SK-N-SH treated with all-trans-retinoic acid at 6 μM for 48 hours (cell line): Measurements from ENCODE around the gene TRPM5.

Experiments
- ATAC-seq: fragments of 200-7000 bp; cut with Tn5 transposase; 3 replicates; pipeline ENCODE4 v1.9.1; 2020; ENCODE audit warnings: mild to moderate bottlenecking, moderate library complexity
- ARNTL ChIP-seq: fragments of 450-650 bp; formaldehyde crosslinking; IDR thresholded peaks from 2 replicates; pipeline ENCODE4 v1.5.0; 2020; ENCODE audit warnings: low read depth, mild to moderate bottlenecking, moderate library complexity, borderline replicate concordance
- CSDC2 ChIP-seq: fragments of 250-450 bp; sonication (Bioruptor Pico); IDR thresholded peaks from 2 replicates; pipeline ENCODE4 v1.5.0; 2020; ENCODE audit warnings: mild to moderate bottlenecking, moderate library complexity
- CSRNP3 ChIP-seq: fragments of 250-450 bp; sonication (Bioruptor Pico); IDR thresholded peaks from 2 replicates; pipeline ENCODE4 v1.5.1; 2021; ENCODE audit warnings: mild to moderate bottlenecking, moderate library complexity
- GLIS3 ChIP-seq: fragments of 250-450 bp; sonication (Bioruptor Pico); IDR thresholded peaks from 2 replicates; pipeline ENCODE4 v1.5.0; 2020; ENCODE audit warnings: mild to moderate bottlenecking, moderate library complexity
- ISL1 ChIP-seq: fragments of 250-450 bp; sonication (Bioruptor Pico); IDR thresholded peaks from 2 replicates; pipeline ENCODE4 v2.1.2; 2022; ENCODE audit warnings: mild to moderate bottlenecking, moderate library complexity
- PATZ1 ChIP-seq: fragments of 250-450 bp; sonication (Bioruptor Pico); IDR thresholded peaks from 2 replicates; pipeline ENCODE4 v1.8.0; 2020; ENCODE audit warnings: mild to moderate bottlenecking, moderate library complexity, borderline replicate concordance
- RARB ChIP-seq: fragments of 250-450 bp; sonication (Bioruptor Pico); IDR thresholded peaks from 2 replicates; pipeline ENCODE4 v1.8.0; 2021; ENCODE audit warnings: mild to moderate bottlenecking, moderate library complexity
- TCF4 ChIP-seq: fragments of 250-450 bp; sonication (Bioruptor Pico); IDR thresholded peaks from 2 replicates; pipeline ENCODE4 v1.8.0; 2021; ENCODE audit warnings: mild to moderate bottlenecking, moderate library complexity, borderline replicate concordance
- TSHZ2 ChIP-seq: fragments of 250-450 bp; sonication (Bioruptor Pico); IDR thresholded peaks from 2 replicates; pipeline ENCODE4 v1.5.0; 2020; ENCODE audit warnings: mild to moderate bottlenecking, moderate library complexity
- ZFP3 ChIP-seq: fragments of 250-450 bp; sonication (Bioruptor Pico); IDR thresholded peaks from 2 replicates; pipeline ENCODE4 v1.5.0; 2020; ENCODE audit warnings: mild to moderate bottlenecking, moderate library complexity
- ZNF565 ChIP-seq: fragments of 450-650 bp; formaldehyde crosslinking; conservative IDR thresholded peaks from 2 replicates; pipeline ENCODE4 v1.5.0; 2020; ENCODE audit warnings: low read depth, mild to moderate bottlenecking, moderate library complexity
- ZNF70 ChIP-seq: fragments of 450-650 bp; formaldehyde crosslinking; IDR thresholded peaks from 2 replicates; pipeline ENCODE4 v1.5.0; 2020; ENCODE audit warnings: mild to moderate bottlenecking, moderate library complexity
- ZNF8 ChIP-seq: fragments of 450-650 bp; formaldehyde crosslinking; IDR thresholded peaks from 2 replicates; pipeline ENCODE4 v1.5.0; 2020; ENCODE audit warnings: mild to moderate bottlenecking, moderate library complexity
- TF ChIP-seq, protein P1 (sequence below): fragments of 250-450 bp; sonication (Bioruptor Pico); IDR thresholded peaks from 2 replicates; pipeline ENCODE4 v1.5.1; 2020; ENCODE audit warnings: low read depth, mild to moderate bottlenecking, moderate library complexity
- TF ChIP-seq, protein P2 (sequence below): fragments of 250-450 bp; sonication (Bioruptor Pico); IDR thresholded peaks from 2 replicates; pipeline ENCODE4 v1.8.0; 2021; ENCODE audit warnings: low read depth, mild to moderate bottlenecking, moderate library complexity, borderline replicate concordance

Gene TRPM5

DNA sequence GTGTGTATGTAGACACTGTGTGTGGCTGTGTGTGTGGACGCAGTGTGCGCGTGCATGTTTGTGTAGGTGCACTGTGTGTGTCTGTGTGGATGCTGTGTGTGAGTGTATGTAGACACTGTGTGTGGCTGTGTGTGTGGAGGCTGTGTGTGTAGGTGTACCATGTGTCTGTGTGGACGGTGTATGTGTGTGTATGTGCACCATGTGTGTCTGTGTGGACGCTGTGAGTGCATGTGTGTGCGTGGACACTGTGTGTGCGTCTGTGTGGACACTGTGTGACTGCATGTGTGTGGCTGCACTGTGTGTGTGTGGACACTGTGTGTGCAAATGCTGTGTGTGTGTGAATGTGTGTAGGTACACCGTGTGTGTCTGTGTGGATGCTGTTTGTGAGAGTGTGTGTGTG lies 10.3 kb downstream of the TRPM5 start (continued):
- TF ChIP-seq, protein P1, sequence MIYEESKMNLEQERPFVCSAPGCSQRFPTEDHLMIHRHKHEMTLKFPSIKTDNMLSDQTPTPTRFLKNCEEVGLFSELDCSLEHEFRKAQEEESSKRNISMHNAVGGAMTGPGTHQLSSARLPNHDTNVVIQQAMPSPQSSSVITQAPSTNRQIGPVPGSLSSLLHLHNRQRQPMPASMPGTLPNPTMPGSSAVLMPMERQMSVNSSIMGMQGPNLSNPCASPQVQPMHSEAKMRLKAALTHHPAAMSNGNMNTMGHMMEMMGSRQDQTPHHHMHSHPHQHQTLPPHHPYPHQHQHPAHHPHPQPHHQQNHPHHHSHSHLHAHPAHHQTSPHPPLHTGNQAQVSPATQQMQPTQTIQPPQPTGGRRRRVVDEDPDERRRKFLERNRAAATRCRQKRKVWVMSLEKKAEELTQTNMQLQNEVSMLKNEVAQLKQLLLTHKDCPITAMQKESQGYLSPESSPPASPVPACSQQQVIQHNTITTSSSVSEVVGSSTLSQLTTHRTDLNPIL (CRISPR knock-in tag): no peak
- TF ChIP-seq, protein P2, sequence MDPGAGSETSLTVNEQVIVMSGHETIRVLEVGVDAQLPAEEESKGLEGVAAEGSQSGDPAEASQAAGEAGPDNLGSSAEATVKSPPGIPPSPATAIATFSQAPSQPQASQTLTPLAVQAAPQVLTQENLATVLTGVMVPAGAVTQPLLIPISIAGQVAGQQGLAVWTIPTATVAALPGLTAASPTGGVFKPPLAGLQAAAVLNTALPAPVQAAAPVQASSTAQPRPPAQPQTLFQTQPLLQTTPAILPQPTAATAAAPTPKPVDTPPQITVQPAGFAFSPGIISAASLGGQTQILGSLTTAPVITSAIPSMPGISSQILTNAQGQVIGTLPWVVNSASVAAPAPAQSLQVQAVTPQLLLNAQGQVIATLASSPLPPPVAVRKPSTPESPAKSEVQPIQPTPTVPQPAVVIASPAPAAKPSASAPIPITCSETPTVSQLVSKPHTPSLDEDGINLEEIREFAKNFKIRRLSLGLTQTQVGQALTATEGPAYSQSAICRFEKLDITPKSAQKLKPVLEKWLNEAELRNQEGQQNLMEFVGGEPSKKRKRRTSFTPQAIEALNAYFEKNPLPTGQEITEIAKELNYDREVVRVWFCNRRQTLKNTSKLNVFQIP (CRISPR knock-in tag): no peak
- TF ChIP-seq TSHZ2 (CRISPR knock-in tag) (no peak), ZNF565 (CRISPR knock-in tag) (no peak), CSRNP3 (CRISPR knock-in tag) (no peak), ZNF8 (CRISPR knock-in tag) (no peak)

DNA sequence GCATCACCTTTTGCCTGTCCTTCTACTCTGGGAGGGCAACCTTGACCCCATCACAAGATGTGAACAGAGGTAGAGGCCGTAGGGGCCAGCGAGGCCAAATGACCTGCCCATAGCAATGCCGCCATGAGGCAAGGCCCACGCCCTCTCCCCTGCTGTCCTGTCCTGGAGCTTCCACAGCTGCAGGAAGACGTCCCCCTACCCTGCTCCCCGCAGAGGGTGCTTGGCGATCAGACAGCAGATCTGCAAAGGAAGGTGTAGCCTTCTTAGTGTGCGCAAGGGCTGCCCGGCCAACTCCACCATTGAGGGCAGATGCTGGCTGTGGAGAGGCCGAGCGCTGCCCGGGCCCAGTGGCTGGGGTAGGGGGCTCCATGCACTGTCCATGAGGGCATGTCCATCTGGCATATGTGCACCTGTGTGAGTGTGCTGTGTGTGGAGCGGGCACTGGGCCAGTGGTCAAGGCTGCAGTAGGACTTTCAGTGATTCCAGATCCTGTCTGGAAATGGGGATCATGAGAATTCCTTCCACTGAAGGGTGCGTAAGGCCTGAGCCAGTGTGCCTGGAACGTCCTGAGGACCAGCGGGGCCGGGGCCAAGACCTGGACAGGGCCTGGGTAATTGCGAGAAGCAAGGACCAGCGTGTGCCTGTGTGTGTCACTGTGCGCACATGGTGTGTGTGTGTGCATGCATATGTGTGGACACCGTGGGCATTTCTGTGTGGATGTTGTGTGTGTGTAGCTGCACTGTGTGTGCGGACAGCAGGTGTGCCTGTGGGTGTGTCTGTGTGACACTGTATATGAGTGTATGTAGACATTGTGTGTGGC lies 11.0 kb downstream of the TRPM5 start:
- ATAC-seq: no peak
- TF ChIP-seq ZNF565 (CRISPR knock-in tag) (no peak), RARB (no peak), GLIS3 (CRISPR knock-in tag) (no peak), ISL1 (no peak), ZNF8 (CRISPR knock-in tag) (no peak), TCF4 (CRISPR knock-in tag) (no peak)
- TF ChIP-seq, protein P1 (CRISPR knock-in tag): no peak

DNA sequence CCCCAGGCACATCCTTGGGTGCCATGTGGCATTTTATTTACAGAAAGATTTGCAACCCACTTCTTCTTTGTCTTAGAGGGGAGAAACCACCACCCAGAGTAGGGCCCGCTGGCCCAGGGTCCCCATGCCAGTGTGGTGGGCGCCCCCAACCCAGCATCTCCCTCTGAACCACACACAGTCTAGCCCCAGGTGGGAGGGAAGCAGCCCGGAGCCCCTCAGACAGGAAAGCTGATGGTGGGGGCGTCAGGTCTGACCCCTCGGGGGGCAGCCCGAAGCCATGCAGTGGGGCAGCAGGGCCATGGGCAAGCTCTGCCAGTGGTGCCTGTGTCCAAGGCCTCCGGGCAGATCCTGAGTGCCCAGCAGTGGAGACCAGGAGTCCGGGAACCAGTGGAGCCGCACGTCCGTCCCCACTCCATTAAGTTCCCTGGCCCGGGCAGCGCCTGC lies 11.7 kb downstream of the TRPM5 start:
- TF ChIP-seq ISL1 (no peak), ZFP3 (CRISPR knock-in tag) (no peak), TCF4 (CRISPR knock-in tag) (no peak), ARNTL (CRISPR knock-in tag) (no peak), ZNF70 (CRISPR knock-in tag) (no peak), TSHZ2 (CRISPR knock-in tag) (no peak), GLIS3 (CRISPR knock-in tag) (no peak), CSDC2 (no peak), ZNF8 (CRISPR knock-in tag) (no peak), PATZ1 (CRISPR knock-in tag) (no peak)
- TF ChIP-seq, protein P2 (CRISPR knock-in tag): no peak
- ATAC-seq: no peak
